Lower lobe of right lung (tissue), 2 donors: ENCODE data around the gene PRELID1. TPM values are rescaled to one million over a fixed set of nuclear protein-coding genes. Genes with fewer than 3 reads are reported as not detected.
A peak's percentile ranks its signal among the peaks of the same experiment; 100 is the strongest.
"Not testable (repeated sequence)": the region's sequence is repeated elsewhere in the genome, so short reads cannot be mapped to it uniquely, and the experiment has no call there.

ENCODE experiments used
- ATAC-seq, 2 donors: fragments of 200-7000 bp; cut with Tn5 transposase; one replicate each; pipeline ENCODE4 v1.9.1; 2020 to 2022; ENCODE audit warnings: mild to moderate bottlenecking in 2 of 2, moderate library complexity in 2 of 2
- DNase-seq: peaks from one replicate; pipeline ENCODE4 v3.0.0-alpha.2; 2020
- H3K27ac ChIP-seq: fragments of 200-600 bp; one replicate; pipeline ENCODE4 v1.8.0; 2022
- H3K27me3 ChIP-seq: fragments of 200-600 bp; one replicate; pipeline ENCODE4 v1.8.0; 2022; ENCODE audit warnings: low read depth
- H3K36me3 ChIP-seq: fragments of 200-600 bp; one replicate; pipeline ENCODE4 v1.8.0; 2022; ENCODE audit warnings: mild to moderate bottlenecking
- H3K4me1 ChIP-seq: fragments of 200-600 bp; one replicate; pipeline ENCODE4 v1.8.0; 2022
- H3K4me3 ChIP-seq: fragments of 200-600 bp; one replicate; pipeline ENCODE4 v1.8.0; 2022; ENCODE audit warnings: mild to moderate bottlenecking
- H3K9me3 ChIP-seq: fragments of 200-600 bp; one replicate; pipeline ENCODE4 v1.8.0; 2022
- intact Hi-C: fragments of 100-400 bp; cut with DNase I; formaldehyde crosslinking; loops from one replicate; pipeline ENCODE4 v1.11.0; 2022
- total RNA-seq: library from RNA; stranded (reverse); fragmentation: NEBNext Ultra II Directional; extraction: Animal tissue kit (Norgen Biotek cat#: 25700); gene quantifications from one replicate; pipeline ENCODE4 v1.2.1, GENCODE V29; 2021
- TF ChIP-seq, protein P1 (sequence below): fragments of 200-600 bp; IDR thresholded peaks from one replicate; pipeline ENCODE4 v1.8.0; 2022; ENCODE audit warnings: antibody characterized with exemption, mild to moderate bottlenecking
- donor health status: DM: no; HTN: yes; CAD: no; lungs with severe emphysema.

Gene PRELID1
- total RNA-seq, 1 donor from 2014 or later, result 101 TPM

DNA sequence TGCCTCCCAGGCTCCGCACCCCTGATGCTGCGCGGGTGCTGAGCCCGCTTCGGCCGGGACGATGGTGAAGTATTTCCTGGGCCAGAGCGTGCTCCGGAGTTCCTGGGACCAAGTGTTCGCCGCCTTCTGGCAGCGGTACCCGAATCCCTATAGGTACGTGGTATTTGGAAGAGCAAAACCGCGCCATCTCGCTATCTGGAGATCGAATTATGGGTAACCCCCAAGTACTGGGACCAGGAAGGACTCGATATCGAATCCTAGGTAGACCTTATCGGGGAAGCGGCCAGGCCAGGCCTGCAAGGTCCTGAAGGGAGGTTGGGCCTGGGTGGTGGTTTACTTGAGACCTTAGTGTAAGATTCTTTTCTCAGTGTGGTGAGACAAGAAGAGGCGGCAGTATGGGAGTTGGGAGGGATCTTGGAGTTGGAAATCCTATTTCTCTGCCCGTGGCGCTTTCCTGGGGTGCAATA lies 359 bp downstream of the PRELID1 start:
- Histone ChIP-seq H3K9me3 (no peaks in the 10 kb centered on the region), H3K4me1 (peaks cover 84% of the 10 kb centered on the region), H3K4me3 (peak overlapping the region; percentile 100), H3K36me3 (peaks cover 44% of the 10 kb centered on the region), H3K27me3 (no peaks in the 10 kb centered on the region), H3K27ac (peak overlapping the region; percentile 91)
- peak in 1 of 2 donors; percentile 0 for ATAC-seq
- no peak for DNase-seq
- intact Hi-C loops, result no loop called here
- TF ChIP-seq, protein P1, sequence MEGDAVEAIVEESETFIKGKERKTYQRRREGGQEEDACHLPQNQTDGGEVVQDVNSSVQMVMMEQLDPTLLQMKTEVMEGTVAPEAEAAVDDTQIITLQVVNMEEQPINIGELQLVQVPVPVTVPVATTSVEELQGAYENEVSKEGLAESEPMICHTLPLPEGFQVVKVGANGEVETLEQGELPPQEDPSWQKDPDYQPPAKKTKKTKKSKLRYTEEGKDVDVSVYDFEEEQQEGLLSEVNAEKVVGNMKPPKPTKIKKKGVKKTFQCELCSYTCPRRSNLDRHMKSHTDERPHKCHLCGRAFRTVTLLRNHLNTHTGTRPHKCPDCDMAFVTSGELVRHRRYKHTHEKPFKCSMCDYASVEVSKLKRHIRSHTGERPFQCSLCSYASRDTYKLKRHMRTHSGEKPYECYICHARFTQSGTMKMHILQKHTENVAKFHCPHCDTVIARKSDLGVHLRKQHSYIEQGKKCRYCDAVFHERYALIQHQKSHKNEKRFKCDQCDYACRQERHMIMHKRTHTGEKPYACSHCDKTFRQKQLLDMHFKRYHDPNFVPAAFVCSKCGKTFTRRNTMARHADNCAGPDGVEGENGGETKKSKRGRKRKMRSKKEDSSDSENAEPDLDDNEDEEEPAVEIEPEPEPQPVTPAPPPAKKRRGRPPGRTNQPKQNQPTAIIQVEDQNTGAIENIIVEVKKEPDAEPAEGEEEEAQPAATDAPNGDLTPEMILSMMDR, result no peak

DNA sequence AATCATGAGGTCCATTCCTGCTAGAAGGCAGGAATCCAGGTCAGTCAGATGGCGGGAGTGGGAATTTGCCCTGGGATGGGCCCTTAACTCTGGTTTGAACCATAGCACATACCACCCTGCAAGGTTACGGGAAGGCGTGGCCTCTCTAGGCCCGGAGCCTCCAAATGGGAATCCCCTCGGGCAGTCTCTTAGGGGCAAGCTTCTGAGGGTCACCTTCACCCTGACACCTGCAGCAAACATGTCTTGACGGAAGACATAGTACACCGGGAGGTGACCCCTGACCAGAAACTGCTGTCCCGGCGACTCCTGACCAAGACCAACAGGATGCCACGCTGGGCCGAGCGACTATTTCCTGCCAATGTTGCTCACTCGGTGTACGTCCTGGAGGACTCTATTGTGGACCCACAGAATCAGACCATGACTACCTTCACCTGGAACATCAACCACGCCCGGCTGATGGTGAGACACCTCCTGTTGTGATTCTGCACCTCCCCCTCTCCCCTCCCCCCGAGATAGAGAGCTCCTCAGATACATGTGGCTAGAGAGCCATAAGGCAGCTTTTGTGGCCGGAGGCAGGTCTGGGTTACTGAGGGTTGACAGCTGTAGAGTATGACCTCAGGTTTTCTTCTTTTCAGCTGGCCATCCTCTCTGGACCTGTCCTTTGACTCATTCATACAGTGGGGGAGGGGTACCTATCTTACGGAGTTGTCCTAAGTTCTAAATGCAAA lies 957 bp downstream of the PRELID1 start:
- no peaks in the 10 kb centered on the region for H3K27me3 ChIP-seq
- intact Hi-C loops, result no loop called here
- H3K27ac ChIP-seq, result peak overlapping the region; percentile 91
- no peaks in the 10 kb centered on the region for H3K9me3 ChIP-seq
- peaks cover 38% of the 10 kb centered on the region for H3K36me3 ChIP-seq
- H3K4me1 ChIP-seq, result peaks cover 78% of the 10 kb centered on the region
- H3K4me3 ChIP-seq, result peak overlapping the region; percentile 100
- TF ChIP-seq, protein P1, result no peak
- ATAC-seq (no peak), DNase-seq (no peak)

DNA sequence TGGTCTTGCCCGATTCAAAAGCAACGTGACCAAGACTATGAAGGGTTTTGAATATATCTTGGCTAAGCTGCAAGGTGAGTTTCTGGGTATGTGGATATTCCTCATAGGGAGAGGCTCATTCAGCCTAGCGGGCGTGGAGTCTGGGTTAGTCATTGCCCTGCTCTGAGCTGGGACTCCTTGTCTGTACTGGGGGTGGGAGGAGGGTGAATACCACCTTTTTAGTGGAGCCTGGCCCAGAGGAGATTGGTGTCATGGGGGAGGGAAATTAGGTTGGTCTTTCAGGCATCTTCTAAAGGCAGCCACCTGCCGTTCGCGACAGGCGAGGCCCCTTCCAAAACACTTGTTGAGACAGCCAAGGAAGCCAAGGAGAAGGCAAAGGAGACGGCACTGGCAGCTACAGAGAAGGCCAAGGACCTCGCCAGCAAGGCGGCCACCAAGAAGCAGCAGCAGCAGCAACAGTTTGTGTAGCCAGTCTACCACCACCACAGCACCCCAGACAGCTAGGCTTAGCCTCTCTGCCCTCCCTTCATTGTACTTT lies 2.6 kb downstream of the PRELID1 start:
- peak overlapping the region; percentile 14 for H3K4me3 ChIP-seq
- H3K27ac ChIP-seq, result peak overlapping the region; percentile 49
- peaks cover 77% of the 10 kb centered on the region for H3K4me1 ChIP-seq

DNA sequence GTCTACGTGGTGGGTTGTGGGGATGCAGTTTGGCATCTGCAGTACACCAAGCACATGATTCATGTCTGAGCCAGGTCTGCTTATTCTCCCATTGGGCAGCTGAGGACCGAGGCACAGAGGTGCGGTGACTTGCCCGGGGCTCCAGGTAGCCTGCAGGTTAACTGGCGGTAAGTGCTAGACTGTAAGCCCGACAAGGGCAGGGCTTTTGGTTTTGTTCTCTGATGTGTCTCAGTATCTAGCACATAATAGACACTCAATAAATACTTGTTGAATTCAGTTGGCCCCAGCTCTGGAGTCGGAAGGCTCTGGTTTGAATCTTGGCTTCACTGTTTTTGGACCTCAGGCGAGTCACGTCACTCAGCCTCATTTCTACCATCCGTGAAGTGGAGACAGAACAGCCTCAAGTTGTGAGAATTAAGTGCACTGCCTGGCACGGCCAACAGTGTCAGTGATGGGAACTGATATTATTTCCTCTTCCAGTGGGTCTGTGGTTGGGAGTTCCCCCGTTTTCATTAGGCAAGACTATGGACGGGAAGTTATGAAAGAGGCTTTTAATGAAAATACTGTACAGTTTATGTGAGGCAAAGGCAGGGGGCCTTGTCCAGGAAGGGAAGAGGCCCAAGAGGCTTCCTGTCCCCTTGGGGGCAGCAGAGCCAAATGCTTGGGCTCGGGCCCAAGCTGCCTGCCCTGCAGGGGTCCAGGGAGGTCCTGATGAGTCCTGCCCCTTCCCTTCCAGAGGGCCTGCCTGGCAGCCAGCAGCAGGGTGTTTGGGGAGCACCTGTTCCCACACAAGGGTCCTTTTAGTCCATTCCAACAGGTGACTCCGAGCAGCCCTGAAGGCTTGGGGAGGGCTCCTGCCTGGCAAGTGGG lies 3.3 kb downstream of the PRELID1 start:
- Histone ChIP-seq H3K9me3 (no peaks in the 10 kb centered on the region), H3K27ac (peak overlapping the region; percentile 76), H3K36me3 (peaks cover 31% of the 10 kb centered on the region), H3K4me1 (peaks cover 77% of the 10 kb centered on the region), H3K27me3 (no peaks in the 10 kb centered on the region), H3K4me3 (peak overlapping the region; percentile 15)
- DNase-seq (no peak), ATAC-seq (peak in 1 of 2 donors; percentile 18)
- intact Hi-C loops, result no loop called here
- TF ChIP-seq, protein P1, result peak; percentile 23

More for the DNA sequence above, 2.6 kb downstream of the PRELID1 start:
- ATAC-seq, intact Hi-C loops, H3K9me3 ChIP-seq, DNase-seq, H3K27me3 ChIP-seq: not testable (repeated sequence)
- H3K36me3 ChIP-seq, result peaks cover 38% of the 10 kb centered on the region

DNA sequence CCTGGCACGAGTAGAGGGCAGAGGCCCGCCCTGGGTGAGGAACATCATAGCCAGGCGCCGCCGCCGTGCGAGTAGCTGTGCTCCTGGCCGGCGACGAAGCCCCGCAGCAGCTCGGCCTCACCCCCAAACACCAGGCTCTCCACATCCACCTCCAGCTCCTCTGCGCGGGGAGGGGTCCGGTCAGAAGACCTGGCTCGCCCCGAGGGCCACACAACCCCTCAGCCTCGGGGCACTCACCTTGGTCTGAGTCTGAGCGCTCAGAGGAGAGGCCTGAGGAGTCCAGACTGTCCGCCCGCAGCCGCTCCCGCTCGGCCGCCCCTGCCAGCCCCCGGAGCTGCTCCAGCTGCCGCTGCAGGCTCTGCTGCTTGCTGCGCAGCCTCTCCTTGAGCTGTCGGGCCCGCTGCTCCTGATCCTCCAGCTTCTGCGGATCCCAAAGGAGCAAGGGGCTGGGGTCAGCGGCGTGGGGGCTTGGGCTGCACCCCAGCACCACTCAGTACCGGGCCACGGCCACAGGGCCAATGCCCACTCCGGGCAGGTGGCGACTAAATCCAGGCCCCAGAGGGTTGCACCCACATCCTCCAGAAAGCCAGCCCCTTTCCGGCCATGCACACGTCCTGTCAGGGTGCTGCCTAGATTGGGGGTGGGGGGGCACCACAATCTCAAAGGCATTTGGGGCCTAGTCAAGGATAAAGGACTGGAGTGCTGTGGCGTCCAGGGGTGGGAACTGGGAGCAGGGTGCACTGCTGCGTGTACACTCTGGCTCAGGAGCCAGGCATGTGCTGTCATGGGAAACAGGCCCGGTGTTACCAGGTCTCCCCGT lies 4.2 kb downstream of the PRELID1 start:
- H3K36me3 ChIP-seq, result peaks cover 30% of the 10 kb centered on the region
- DNase-seq, result peak; percentile 61
- no peaks in the 10 kb centered on the region for H3K27me3 ChIP-seq
- peak overlapping the region; percentile 15 for H3K4me3 ChIP-seq
- H3K9me3 ChIP-seq, result no peaks in the 10 kb centered on the region
- ATAC-seq, result no peak
- peak overlapping the region; percentile 76 for H3K27ac ChIP-seq
- H3K4me1 ChIP-seq, result peaks cover 77% of the 10 kb centered on the region
- intact Hi-C loops, result no loop called here
- TF ChIP-seq, protein P1, result no peak
